ENCODE data around the gene GGTLC2. TPM values are rescaled to one million over a fixed set of nuclear protein-coding genes. Genes with fewer than 3 reads are reported as not detected.
A peak's percentile ranks its signal among the peaks of the same experiment; 100 is the strongest.
"Not testable (repeated sequence)": the region's sequence is repeated elsewhere in the genome, so short reads cannot be mapped to it uniquely, and the experiment has no call there.

The GGTLC2 gene
- not detected in 2 replicates for total RNA-seq
- long read RNA-seq: 0 reads

DNA sequence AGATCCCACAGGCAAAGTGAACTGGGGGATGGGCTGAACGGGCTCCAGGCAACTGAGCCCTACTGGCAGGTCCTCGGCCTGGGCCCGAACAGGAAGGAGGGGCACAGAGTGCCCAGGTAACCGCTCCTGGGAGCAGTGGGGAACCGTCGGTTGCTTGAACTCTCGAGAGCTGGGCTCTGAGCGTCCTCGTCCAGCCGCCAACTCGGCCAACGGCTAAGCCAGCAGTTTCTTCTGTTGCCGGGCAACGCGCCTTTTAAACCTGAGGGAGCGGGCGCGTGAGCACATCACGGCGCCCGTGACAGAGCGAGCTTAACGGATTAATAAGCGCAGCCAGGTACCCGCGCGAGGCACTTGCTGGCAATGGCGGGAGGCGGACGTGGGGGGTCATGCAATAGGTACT lies at the start of gene GGTLC2:
Gene GGTLC2 (plus strand): TSS at position 301 of the 400 bp plus-strand sequence. CDS start 1,732 bp downstream, outside the sequence.
- not testable (repeated sequence) for H3K4me3 Mint-ChIP-seq (ENCODE audit: unreplicated experiment); H3K27ac Mint-ChIP-seq (ENCODE audit: unreplicated experiment); DNase-seq (ENCODE audit: extremely low spot score, unreplicated experiment); H3K27me3 Mint-ChIP-seq (ENCODE audit: unreplicated experiment); H3K4me1 Mint-ChIP-seq (ENCODE audit: unreplicated experiment); H3K9me3 Mint-ChIP-seq (ENCODE audit: unreplicated experiment); H3K36me3 Mint-ChIP-seq (ENCODE audit: unreplicated experiment)

DNA sequence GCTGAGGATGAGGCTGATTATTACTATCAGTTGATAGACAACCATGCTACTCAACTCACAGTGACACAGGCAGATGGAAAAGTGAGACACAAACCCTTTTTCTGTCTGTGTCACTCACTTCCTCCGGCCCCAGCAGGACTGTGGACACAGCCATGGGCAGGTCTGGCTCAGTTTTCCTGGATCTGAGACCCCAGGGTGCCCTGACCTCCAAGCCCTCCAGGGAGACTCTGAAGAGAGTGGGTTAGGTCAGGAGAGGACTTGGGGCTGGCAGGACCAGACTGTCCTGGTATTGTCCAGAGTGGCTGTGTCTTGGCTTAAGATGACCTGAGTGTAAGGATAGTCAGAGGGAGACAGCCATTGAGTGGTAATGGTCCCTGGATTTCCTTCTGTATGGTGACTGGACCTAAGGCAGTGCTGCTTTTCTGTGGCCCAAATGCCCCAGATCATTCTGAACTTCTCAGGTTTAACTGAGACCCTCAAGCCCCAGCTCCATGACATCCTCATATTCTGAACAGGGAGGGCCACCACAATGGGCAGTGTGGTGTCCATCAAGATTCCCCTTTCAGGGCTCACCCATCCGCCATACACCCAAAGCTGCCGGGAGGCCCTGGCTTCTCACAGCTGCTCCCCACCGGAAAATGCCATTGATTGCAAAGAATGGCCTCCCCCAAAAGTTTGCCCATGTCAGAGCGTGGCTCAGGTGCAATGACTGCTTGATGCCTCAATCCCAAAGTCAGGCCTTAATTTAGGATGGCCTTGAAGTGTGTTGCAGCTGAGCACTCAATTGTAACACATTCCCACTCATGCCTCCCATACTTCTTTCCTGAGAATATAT lies 49.2 kb upstream of the GGTLC2 start:
- peak; percentile 70 for DNase-seq (ENCODE audit: extremely low spot score, unreplicated experiment)
- TF ChIP-seq CTCF (IDR thresholded peaks at IDR 0.05): no peak
- Mint-ChIP-seq H3K4me3 (ENCODE audit: unreplicated experiment) (no peak overlapping the region), H3K9me3 (ENCODE audit: unreplicated experiment) (no peaks in the 10 kb centered on the region), H3K27me3 (ENCODE audit: unreplicated experiment) (peaks cover 28% of the 10 kb centered on the region), H3K36me3 (ENCODE audit: unreplicated experiment) (no peaks in the 10 kb centered on the region), H3K4me1 (ENCODE audit: unreplicated experiment) (no peaks in the 10 kb centered on the region), H3K27ac (ENCODE audit: unreplicated experiment) (no peak overlapping the region)

- no peaks in the 10 kb centered on the region for H3K36me3 Mint-ChIP-seq (ENCODE audit: unreplicated experiment)
- H3K27me3 Mint-ChIP-seq (ENCODE audit: unreplicated experiment): peaks cover 5% of the 10 kb centered on the region
- no peak for TF ChIP-seq CTCF (IDR thresholded peaks at IDR 0.05)
- H3K4me3 Mint-ChIP-seq (ENCODE audit: unreplicated experiment): no peak overlapping the region
- no peak overlapping the region for H3K27ac Mint-ChIP-seq (ENCODE audit: unreplicated experiment)
- H3K4me1 Mint-ChIP-seq (ENCODE audit: unreplicated experiment): no peaks in the 10 kb centered on the region
- DNase-seq (ENCODE audit: extremely low spot score, unreplicated experiment): no peak
- H3K9me3 Mint-ChIP-seq (ENCODE audit: unreplicated experiment): no peaks in the 10 kb centered on the region
Measured at GRCh38 chr22:22598144-22598543, 46.3 kb upstream of the GGTLC2 start.

- no peak overlapping the region for H3K4me3 Mint-ChIP-seq (ENCODE audit: unreplicated experiment)
- H3K9me3 Mint-ChIP-seq (ENCODE audit: unreplicated experiment): no peaks in the 10 kb centered on the region
- no peak for TF ChIP-seq CTCF (IDR thresholded peaks at IDR 0.05)
- no peak for DNase-seq (ENCODE audit: extremely low spot score, unreplicated experiment)
- no peak overlapping the region for H3K27ac Mint-ChIP-seq (ENCODE audit: unreplicated experiment)
- peaks cover 5% of the 10 kb centered on the region for H3K27me3 Mint-ChIP-seq (ENCODE audit: unreplicated experiment)
- no peaks in the 10 kb centered on the region for H3K36me3 Mint-ChIP-seq (ENCODE audit: unreplicated experiment)
- no peaks in the 10 kb centered on the region for H3K4me1 Mint-ChIP-seq (ENCODE audit: unreplicated experiment)
Measured at GRCh38 chr22:22599248-22599647, 45.2 kb upstream of the GGTLC2 start.

- H3K36me3 Mint-ChIP-seq (ENCODE audit: unreplicated experiment): no peaks in the 10 kb centered on the region
- no peaks in the 10 kb centered on the region for H3K9me3 Mint-ChIP-seq (ENCODE audit: unreplicated experiment)
- H3K4me1 Mint-ChIP-seq (ENCODE audit: unreplicated experiment): no peaks in the 10 kb centered on the region
- H3K4me3 Mint-ChIP-seq (ENCODE audit: unreplicated experiment): no peak overlapping the region
- DNase-seq (ENCODE audit: extremely low spot score, unreplicated experiment): no peak
- H3K27me3 Mint-ChIP-seq (ENCODE audit: unreplicated experiment): peaks cover 5% of the 10 kb centered on the region
- no peak overlapping the region for H3K27ac Mint-ChIP-seq (ENCODE audit: unreplicated experiment)
- no peak for TF ChIP-seq CTCF (IDR thresholded peaks at IDR 0.05)
Measured at GRCh38 chr22:22600531-22601261, 43.7 kb upstream of the GGTLC2 start.

Measured in osteocyte (in vitro differentiated cells).